Upper lobe of left lung (tissue), 6 donors: ENCODE results near the gene UNC45A. TPM values are rescaled to one million over a fixed set of nuclear protein-coding genes. Genes with fewer than 3 reads are reported as not detected.

Source experiments
- ATAC-seq, 2 donors: fragments of 200-7000 bp; cut with Tn5 transposase; one replicate each; pipeline ENCODE4 v1.9.1; 2022; ENCODE audit warnings: mild to moderate bottlenecking in 2 of 2, moderate library complexity in 2 of 2; ENCODE audit not compliant: low FRiP score in 2 of 2
- DNase-seq, 2 donors: peaks; one replicate each; pipeline ENCODE4 v3.0.0-alpha.2; 2019 to 2020
- H3K27ac ChIP-seq, 4 donors: fragments of 200-600 bp; sonication (generic); one replicate each; pipeline ENCODE4 v1.5.1; 2016 to 2019
- H3K27me3 ChIP-seq, 4 donors: fragments of 200-600 bp; sonication (generic); one replicate each; pipeline ENCODE4 v1.5.1; 2017 to 2019
- H3K36me3 ChIP-seq, 4 donors: fragments of 200-600 bp; sonication (generic); one replicate each; pipeline ENCODE4 v1.5.1; 2016 to 2019
- H3K4me1 ChIP-seq, 4 donors: fragments of 200-600 bp; sonication (generic); one replicate each; pipeline ENCODE4 v1.5.1; 2018 to 2019
- H3K4me3 ChIP-seq, 4 donors: fragments of 200-600 bp; sonication (generic); one replicate each; pipeline ENCODE4 v1.5.1; 2017 to 2019; ENCODE audit warnings: mild to moderate bottlenecking in 2 of 4, moderate library complexity in 1 of 4
- H3K9me3 ChIP-seq, 4 donors: fragments of 200-600 bp; sonication (generic); one replicate each; pipeline ENCODE4 v1.5.1; 2018 to 2019
- EP300 ChIP-seq, 4 donors: sonication (generic); formaldehyde crosslinking; IDR thresholded peaks; one replicate each; pipeline ENCODE4 v1.5.1; 2017; ENCODE audit warnings: antibody characterized with exemption in 4 of 4, control low read depth in 2 of 4
- POLR2A ChIP-seq, 4 donors: fragments of 450-650 bp; IDR thresholded peaks; one replicate each; pipeline ENCODE4 v1.5.1; 2016 to 2017; ENCODE audit warnings: antibody characterized with exemption in 4 of 4, mild to moderate bottlenecking in 2 of 4
- POLR2AphosphoS5 ChIP-seq, 2 donors: sonication (generic); formaldehyde crosslinking; IDR thresholded peaks; one replicate each; pipeline ENCODE4 v1.5.1; 2017; ENCODE audit warnings: antibody characterized with exemption in 2 of 2
- WGBS, 2 donors: methylation state at CpG; one replicate each; pipeline ENCODE4 v1.1.5; 2017 to 2018; 5-methylcytosine and 5-hydroxymethylcytosine counted together
- total RNA-seq, 6 donors: library from RNA; depleted of rRNA in 4 of 6; stranded (reverse); fragments of >200 nt in 4 of 6; gene quantifications; one replicate each; pipeline versions ENCODE4 v1.1.0 to v1.2.1, GENCODE V29; 2016 to 2021
- TF ChIP-seq, protein P1 (sequence below), 6 experiments: fragments of 450-650 bp in 4 of 6; fragments of 200-600 bp in 2 of 6; sonication (generic) in 2 of 6; IDR thresholded peaks; one replicate each; pipeline ENCODE4 v1.5.1; 2016 to 2019; ENCODE audit warnings: antibody characterized with exemption in 6 of 6
- donor health status: DM: no; HTN: no; CAD: no; lungs with moderate emphysema.
- donor health status: DM: no; HTN: yes; CAD: no; lungs with severe emphysema.

UNC45A gene, protein sequence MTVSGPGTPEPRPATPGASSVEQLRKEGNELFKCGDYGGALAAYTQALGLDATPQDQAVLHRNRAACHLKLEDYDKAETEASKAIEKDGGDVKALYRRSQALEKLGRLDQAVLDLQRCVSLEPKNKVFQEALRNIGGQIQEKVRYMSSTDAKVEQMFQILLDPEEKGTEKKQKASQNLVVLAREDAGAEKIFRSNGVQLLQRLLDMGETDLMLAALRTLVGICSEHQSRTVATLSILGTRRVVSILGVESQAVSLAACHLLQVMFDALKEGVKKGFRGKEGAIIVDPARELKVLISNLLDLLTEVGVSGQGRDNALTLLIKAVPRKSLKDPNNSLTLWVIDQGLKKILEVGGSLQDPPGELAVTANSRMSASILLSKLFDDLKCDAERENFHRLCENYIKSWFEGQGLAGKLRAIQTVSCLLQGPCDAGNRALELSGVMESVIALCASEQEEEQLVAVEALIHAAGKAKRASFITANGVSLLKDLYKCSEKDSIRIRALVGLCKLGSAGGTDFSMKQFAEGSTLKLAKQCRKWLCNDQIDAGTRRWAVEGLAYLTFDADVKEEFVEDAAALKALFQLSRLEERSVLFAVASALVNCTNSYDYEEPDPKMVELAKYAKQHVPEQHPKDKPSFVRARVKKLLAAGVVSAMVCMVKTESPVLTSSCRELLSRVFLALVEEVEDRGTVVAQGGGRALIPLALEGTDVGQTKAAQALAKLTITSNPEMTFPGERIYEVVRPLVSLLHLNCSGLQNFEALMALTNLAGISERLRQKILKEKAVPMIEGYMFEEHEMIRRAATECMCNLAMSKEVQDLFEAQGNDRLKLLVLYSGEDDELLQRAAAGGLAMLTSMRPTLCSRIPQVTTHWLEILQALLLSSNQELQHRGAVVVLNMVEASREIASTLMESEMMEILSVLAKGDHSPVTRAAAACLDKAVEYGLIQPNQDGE
- 100 to 1,000 TPM in 1 of 6 donors, 10 to 100 TPM in 5; 40.7 to 108 (median 61.9) TPM for total RNA-seq

DNA sequence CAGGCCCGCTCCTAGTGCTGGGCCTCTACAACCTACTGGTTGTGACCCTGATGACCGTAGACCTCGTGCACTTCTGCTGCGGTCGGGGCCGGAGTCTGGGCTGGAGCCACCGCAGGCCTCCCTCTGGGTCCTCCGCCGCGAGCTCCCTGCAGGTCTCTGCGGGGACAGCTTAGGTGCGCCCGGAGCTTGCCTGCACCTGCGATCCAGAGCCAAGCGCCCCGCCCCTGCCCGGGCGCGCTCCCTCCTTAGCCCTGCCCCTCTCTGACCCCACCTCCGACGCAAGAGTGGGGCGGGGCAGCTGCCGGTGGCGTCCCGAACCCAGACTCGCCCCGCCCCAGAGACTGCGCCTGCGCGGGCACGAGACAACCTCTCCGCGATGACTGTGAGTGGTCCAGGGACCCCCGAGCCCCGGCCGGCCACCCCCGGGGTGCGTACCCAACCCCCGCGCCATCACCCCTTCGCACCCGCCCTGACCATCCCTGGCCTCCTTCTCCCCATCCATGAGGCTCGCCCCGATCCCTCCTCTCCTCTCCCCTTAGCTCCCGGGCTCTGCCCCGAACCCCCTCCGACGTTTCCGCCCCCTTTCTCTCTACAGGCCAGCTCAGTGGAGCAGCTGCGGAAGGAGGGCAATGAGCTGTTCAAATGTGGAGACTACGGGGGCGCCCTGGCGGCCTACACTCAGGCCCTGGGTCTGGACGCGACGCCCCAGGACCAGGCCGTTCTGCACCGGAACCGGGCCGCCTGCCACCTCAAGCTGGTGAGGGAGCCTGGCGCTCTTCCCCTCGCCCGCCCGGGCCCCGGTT is at the start of gene UNC45A:
Gene UNC45A, plus strand, starts transcription at position 337 of the 803 bp plus-strand sequence. Its CDS starts 40 bp downstream, at position 377.
- WGBS, 2 donors, result 0 to 1% methylated on average over 8 to 45 of the region's 65 CpGs
- H3K27me3 ChIP-seq, result no peaks in the 10 kb centered on the region
- H3K4me3 ChIP-seq, result peak within 1 kb of the TSS; percentile 65 to 95 (median 85)
- peak within 1 kb of the TSS; percentile 62 to 91 (median 82) for H3K27ac ChIP-seq
- DNase-seq, result peak; percentile 98 to 99
- no peaks in the 10 kb centered on the region for H3K9me3 ChIP-seq
- H3K4me1 ChIP-seq, result peaks cover 45 to 60% (median 46%) of the 10 kb centered on the region in 4 donors
- peak; percentile 92 to 93 for ATAC-seq
- peaks cover 12 to 28% (median 22%) of the 10 kb centered on the region in 4 donors for H3K36me3 ChIP-seq
- TF ChIP-seq EP300 (IDR thresholded peaks at IDR 0.05) (no peak), POLR2A (IDR thresholded peaks at IDR 0.05) (peak in 2 of 4 donors; percentile 59 to 79), POLR2AphosphoS5 (IDR thresholded peaks at IDR 0.05) (peak in 1 of 2 donors; percentile 75)
- TF ChIP-seq, protein P1, sequence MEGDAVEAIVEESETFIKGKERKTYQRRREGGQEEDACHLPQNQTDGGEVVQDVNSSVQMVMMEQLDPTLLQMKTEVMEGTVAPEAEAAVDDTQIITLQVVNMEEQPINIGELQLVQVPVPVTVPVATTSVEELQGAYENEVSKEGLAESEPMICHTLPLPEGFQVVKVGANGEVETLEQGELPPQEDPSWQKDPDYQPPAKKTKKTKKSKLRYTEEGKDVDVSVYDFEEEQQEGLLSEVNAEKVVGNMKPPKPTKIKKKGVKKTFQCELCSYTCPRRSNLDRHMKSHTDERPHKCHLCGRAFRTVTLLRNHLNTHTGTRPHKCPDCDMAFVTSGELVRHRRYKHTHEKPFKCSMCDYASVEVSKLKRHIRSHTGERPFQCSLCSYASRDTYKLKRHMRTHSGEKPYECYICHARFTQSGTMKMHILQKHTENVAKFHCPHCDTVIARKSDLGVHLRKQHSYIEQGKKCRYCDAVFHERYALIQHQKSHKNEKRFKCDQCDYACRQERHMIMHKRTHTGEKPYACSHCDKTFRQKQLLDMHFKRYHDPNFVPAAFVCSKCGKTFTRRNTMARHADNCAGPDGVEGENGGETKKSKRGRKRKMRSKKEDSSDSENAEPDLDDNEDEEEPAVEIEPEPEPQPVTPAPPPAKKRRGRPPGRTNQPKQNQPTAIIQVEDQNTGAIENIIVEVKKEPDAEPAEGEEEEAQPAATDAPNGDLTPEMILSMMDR (IDR thresholded peaks at IDR 0.05), result no peak

DNA sequence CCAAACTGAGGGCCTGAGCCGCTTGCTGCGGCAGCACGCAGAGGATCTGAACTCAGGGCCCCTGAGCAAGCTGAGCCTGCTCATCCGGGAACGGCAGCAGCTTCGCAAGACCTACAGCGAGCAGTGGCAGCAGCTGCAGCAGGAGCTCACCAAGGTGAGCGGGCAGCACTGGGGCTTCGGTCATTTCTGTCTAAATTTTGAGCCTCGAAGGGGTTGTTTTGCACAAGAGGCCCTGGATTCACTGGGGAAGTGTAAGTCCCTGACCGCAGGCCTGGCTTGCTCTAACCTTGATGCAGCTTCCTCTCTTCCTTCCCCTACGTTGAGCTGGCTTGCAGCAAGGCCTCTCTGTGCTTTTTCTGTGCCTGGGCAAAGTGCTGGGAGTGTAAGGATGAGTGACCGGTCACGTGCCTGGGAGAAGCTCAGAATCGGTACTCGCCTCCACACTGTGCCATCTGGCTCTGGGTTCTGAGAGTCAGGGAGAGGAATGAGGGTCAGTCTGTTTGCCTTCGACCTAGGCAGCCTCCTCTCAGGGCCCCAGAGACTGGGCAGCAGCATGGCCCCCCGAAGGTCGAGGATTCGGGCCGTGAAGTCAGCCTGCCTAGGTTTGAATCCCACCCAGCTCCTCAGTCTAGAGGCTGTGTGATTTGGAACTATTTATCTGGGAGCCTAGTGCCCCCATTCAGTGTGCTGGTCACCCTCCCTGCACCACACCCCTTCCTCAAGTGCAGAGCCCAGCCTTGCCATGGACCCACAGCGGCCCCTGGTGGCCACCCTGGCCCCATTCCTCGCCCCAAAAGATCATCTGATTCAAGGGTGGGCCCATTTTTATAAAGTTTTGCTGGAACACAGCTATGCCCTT is 49.4 kb upstream of the UNC45A start:
- WGBS, 2 donors, result 34 to 39% methylated on average over 18 to 23 of the region's 23 CpGs
- Histone ChIP-seq H3K27me3 (no peaks in the 10 kb centered on the region), H3K27ac (peak overlapping the region; percentile 84 to 98 (median 96)), H3K9me3 (no peaks in the 10 kb centered on the region), H3K36me3 (peaks cover 9 to 51% (median 44%) of the 10 kb centered on the region in 4 donors), H3K4me1 (peaks cover 25 to 55% (median 37%) of the 10 kb centered on the region in 4 donors), H3K4me3 (peak overlapping the region; percentile 53 to 61 (median 56))
- TF ChIP-seq, protein P1 (IDR thresholded peaks at IDR 0.05), result peak; percentile 91 to 96 (median 95)
- TF ChIP-seq EP300 (IDR thresholded peaks at IDR 0.05), result no peak
- peak in 1 of 4 donors; percentile 52 for TF ChIP-seq POLR2A (IDR thresholded peaks at IDR 0.05)
- TF ChIP-seq POLR2AphosphoS5 (IDR thresholded peaks at IDR 0.05), result peak in 1 of 2 donors; percentile 57
- DNase-seq, result peak; percentile 84 to 96
- ATAC-seq, result peak; percentile 82

DNA sequence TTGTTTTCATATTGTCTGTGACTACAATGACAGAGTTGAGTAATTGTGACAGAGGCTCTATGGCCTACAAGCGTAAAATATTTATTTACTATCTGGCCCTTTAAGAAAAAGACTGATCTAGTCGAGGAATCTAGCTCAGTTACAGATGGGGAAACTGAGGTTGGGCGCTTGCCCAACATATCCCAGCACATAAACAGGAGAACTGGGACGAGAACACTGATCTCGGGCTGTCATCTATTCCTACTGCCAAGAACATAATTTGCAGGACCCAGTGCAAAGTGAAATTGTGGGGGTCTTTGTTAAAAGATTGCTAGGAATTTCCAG is 48.8 kb upstream of the UNC45A start:
- no peaks in the 10 kb centered on the region for H3K27me3 ChIP-seq
- peak overlapping the region; percentile 84 to 98 (median 96) for H3K27ac ChIP-seq
- WGBS, 2 donors, result 31 to 35% methylated on average over 5 of the region's 5 CpGs
- H3K4me1 ChIP-seq, result peaks cover 25 to 55% (median 37%) of the 10 kb centered on the region in 4 donors
- H3K4me3 ChIP-seq, result peak overlapping the region in 3 of 4 donors; percentile 53 to 61 (median 54)
- H3K36me3 ChIP-seq, result peaks cover 3 to 51% (median 44%) of the 10 kb centered on the region in 4 donors
- no peak for TF ChIP-seq POLR2AphosphoS5 (IDR thresholded peaks at IDR 0.05)
- TF ChIP-seq, protein P1 (IDR thresholded peaks at IDR 0.05), result peak in 1 of 6 experiments; percentile 1
- H3K9me3 ChIP-seq, result no peaks in the 10 kb centered on the region
- DNase-seq (no peak), ATAC-seq (no peak)
